GM12801 (cell line): Measurements from ENCODE around the gene TMEM143.

ENCODE experiments used
- TF ChIP-seq, protein P1 (sequence below): IDR thresholded peaks from one replicate; pipeline ENCODE4 v1.5.1; 2011; ENCODE audit warnings: control low read depth; ENCODE audit not compliant: insufficient read length; ENCODE audit errors: extremely low read depth

TMEM143 gene

GRCh38 chr19:48382286-48382685 is 18.5 kb upstream of the TMEM143 start:
- TF ChIP-seq, protein P1, sequence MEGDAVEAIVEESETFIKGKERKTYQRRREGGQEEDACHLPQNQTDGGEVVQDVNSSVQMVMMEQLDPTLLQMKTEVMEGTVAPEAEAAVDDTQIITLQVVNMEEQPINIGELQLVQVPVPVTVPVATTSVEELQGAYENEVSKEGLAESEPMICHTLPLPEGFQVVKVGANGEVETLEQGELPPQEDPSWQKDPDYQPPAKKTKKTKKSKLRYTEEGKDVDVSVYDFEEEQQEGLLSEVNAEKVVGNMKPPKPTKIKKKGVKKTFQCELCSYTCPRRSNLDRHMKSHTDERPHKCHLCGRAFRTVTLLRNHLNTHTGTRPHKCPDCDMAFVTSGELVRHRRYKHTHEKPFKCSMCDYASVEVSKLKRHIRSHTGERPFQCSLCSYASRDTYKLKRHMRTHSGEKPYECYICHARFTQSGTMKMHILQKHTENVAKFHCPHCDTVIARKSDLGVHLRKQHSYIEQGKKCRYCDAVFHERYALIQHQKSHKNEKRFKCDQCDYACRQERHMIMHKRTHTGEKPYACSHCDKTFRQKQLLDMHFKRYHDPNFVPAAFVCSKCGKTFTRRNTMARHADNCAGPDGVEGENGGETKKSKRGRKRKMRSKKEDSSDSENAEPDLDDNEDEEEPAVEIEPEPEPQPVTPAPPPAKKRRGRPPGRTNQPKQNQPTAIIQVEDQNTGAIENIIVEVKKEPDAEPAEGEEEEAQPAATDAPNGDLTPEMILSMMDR = no peak

- TF ChIP-seq, protein P1 = no peak
Observed at GRCh38 chr19:48381178-48381950, 17.6 kb upstream of the TMEM143 start.

DNA sequence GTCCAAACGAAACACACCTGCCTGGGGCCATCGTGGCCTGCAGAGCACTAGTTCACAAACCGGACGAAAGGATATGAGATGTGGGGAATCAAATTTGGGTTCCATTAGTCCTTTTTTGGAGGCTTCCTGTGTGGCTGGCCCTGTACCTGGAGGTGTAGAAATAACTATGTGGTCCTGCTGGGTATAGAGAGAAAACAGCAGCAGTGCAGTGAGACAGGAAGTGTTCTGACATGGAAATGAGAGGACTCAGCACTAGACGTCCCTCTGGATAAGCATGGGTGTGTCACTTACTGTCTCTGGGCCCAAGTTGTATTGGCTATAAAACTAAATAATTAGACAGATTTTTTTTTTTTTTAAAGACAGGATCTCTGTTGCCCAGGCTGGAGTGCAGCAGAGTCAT is 15.3 kb upstream of the TMEM143 start:
- TF ChIP-seq, protein P1 = no peak

DNA sequence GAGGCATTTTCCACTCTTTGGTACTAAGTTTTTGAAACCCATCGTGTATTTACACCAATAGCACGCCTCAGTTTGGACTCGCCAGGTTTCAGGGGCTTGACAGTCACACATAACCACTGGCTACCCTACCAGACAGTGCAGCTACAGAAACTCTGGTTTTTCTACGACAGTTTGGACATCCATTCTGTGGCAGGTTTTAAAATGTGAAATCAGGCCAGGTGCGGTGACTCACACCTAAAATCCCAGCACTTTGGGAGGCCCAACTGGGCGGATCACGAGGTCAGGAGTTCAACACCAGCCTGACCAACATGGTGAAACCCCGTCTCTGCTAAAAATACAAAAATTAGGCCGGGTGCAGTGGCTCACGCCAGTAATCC is 14.4 kb upstream of the TMEM143 start:
- TF ChIP-seq, protein P1 = no peak

GRCh38 chr19:48373567-48373966 is 9.8 kb upstream of the TMEM143 start:
- TF ChIP-seq, protein P1 = no peak

DNA sequence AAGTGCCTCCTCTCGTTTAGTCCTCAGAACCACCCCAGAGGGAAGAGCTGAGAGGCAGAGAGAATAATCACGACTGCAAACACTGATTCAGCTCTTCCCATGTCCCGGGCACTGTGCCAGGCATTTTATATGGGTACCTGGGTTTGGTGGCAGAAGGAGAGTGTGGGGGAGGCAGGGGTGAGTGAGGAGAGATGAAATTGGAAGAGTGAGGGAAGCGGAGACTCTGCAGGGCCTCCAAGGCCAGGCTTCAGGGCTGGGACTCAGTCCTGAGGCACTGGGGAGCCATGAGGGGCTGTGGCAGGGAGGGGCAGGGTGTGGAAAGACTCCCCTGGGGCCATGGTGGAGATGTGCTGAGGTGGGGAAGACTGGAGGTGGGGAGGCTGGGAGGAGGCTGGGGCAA is 9.2 kb upstream of the TMEM143 start:
- TF ChIP-seq, protein P1 = no peak

GRCh38 chr19:48371367-48371766 is 7.6 kb upstream of the TMEM143 start:
- TF ChIP-seq, protein P1 = no peak
